AG09319 (cell line): ENCODE data around the gene CCSER1.
"Not testable (repeated sequence)": the region's sequence is repeated elsewhere in the genome, so short reads cannot be mapped to it uniquely, and the experiment has no call there.

Experiments
- DNase-seq: peaks from one replicate; pipeline ENCODE4 v3.0.0-alpha.2; 2010; ENCODE audit warnings: low read depth; ENCODE audit errors: extremely low read depth
- TF ChIP-seq, protein P1 (sequence below): IDR thresholded peaks from 2 replicates; pipeline ENCODE4 v1.5.1; 2011; ENCODE audit warnings: low read depth, mild to moderate bottlenecking, inconsistent platforms, low read length, moderate library complexity

CCSER1 gene

DNA sequence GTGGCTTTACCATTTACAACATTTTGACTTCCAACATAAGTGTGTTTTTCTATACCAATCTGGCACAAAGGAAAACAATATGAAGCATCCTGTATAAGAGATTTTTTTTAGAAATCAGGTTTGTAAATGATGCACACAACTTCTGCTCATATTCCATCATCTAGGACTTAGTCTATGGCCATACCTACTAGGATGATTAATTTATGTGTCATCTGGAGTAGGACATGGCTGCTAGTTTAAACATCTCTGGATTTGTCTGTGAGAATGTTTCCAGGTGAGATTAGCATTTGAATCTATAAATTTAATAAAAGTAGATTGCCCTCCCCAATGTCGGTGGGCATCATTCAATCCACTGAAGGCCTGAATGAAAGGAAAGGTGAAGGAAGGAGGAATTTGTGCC lies 1493.8 kb downstream of the CCSER1 start:
- no peak for DNase-seq
- TF ChIP-seq, protein P1, sequence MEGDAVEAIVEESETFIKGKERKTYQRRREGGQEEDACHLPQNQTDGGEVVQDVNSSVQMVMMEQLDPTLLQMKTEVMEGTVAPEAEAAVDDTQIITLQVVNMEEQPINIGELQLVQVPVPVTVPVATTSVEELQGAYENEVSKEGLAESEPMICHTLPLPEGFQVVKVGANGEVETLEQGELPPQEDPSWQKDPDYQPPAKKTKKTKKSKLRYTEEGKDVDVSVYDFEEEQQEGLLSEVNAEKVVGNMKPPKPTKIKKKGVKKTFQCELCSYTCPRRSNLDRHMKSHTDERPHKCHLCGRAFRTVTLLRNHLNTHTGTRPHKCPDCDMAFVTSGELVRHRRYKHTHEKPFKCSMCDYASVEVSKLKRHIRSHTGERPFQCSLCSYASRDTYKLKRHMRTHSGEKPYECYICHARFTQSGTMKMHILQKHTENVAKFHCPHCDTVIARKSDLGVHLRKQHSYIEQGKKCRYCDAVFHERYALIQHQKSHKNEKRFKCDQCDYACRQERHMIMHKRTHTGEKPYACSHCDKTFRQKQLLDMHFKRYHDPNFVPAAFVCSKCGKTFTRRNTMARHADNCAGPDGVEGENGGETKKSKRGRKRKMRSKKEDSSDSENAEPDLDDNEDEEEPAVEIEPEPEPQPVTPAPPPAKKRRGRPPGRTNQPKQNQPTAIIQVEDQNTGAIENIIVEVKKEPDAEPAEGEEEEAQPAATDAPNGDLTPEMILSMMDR = no peak

DNA sequence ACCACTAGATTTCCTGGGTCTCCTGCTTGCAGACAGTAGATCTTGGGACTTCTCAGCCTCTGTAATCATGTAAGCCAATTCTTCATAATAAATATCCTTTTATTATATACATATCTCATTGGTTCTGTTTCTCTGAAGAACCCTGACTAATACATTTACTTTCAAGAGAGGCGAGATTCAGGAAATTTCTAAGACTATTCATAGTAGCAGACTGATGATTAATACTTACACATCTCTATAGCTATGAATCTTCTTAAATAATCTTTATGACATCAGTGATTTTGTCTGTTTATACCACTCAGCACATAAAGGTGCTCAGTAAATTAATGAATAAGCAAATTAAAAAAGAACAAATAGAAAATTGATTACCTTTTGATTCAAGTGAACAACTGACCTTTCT lies 1494.3 kb downstream of the CCSER1 start:
- TF ChIP-seq, protein P1 = no peak
- DNase-seq = no peak

DNA sequence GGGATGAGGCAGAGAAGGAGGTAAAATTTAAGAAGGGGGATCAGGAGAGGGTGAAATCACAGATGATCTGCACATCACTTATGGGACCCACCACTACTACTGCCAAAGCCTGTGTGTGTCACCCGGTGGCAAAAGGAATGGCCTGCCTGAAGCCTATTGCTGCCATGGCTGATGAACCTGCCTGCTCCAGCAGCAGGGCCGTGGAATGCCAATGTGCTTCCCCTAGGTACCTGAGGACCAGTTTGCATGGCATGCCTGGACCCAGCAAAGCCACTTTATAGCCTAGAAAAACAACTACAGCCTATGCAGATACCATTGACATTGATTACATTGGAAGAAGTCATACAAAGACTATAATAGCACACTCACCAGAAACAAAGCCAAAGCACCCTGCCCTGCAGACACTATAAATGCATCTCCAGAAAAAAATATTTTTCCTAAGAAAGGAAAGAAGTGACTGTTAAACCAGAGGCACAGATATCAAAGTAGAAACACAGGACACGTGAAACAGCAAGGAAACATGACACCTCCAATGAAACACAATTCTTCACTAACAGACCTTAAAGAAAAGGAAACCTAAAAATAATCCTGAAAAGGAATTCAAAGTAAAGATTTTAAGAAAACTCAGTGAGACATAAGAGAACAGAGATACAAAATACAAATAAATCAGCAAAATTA lies 1495.9 kb downstream of the CCSER1 start:
- DNase-seq = no peak
- TF ChIP-seq, protein P1 = no peak

DNA sequence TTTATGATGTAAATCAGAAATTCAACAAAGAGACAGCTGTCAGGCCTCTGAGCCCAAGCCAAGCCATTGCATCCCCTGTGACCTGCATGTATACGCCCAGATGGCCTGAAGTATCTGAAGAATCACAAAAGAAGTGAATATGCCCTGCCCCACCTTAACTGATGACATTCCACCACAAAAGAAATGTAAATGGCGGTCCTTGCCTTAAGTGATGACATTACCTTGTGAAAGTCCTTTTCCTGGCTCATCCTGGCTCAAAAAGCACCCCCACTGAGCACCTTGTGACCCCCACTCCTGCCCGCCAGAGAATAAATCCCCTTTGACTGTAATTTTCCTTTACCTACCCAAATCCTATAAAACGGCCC lies 1496.4 kb downstream of the CCSER1 start:
- DNase-seq = not testable (repeated sequence)

DNA sequence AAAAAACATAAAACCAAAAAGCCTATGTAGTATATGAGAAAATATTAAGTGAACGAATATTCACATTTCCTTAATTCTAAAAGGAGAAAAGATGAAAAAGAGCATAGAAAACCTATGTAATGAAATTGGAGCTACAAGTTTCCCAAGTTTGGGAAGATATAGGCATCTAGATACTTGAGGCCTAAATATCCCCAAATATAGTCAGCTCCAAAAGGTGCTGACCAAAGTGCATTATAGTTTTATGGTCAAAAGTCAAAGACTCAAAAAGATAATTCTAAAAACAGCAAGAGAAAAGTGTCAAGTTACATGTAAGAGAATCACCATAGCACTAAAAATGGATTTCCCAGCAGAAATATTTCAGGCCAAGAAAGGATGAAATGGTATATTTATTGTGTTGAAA lies 1502.9 kb downstream of the CCSER1 start:
- no peak for DNase-seq
- TF ChIP-seq, protein P1 = no peak

DNA sequence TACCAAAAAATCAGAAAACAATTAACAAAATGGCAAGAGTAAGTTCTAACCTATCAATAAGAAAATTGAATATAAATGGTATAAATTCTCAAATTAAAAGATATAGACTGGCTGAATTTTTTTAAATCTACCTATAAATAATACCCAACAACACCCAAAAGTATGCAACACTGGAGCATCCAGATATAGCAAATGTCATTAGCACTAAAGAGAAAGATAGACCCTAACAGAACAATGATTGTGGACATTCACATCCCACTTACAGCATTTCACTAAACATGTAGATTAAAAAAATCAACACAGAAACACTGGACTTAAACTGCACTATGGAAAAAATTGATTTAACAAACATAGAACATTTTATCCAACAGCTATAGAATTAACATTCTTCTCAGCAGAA lies 1503.6 kb downstream of the CCSER1 start:
- DNase-seq = no peak
- TF ChIP-seq, protein P1 = no peak

DNA sequence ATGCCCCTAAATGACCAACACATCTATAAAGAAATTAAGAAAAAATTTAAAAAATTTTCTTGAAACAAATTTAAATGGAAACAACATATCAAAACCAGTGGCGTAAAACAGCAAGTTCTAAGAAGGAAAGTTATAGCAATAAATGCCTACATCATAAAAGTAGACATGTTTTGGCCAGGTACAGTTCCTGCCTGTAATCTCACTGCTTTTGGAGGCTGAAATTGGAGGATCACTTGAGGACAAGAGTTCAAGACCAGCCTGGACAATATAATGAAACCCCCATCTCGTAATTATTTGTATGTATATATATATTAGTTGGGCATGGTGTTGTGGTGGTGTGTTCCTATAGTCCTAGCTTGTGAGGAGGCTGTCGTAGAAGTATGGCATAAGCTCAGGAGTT lies 1504.1 kb downstream of the CCSER1 start:
- TF ChIP-seq, protein P1 = no peak
- DNase-seq = no peak

DNA sequence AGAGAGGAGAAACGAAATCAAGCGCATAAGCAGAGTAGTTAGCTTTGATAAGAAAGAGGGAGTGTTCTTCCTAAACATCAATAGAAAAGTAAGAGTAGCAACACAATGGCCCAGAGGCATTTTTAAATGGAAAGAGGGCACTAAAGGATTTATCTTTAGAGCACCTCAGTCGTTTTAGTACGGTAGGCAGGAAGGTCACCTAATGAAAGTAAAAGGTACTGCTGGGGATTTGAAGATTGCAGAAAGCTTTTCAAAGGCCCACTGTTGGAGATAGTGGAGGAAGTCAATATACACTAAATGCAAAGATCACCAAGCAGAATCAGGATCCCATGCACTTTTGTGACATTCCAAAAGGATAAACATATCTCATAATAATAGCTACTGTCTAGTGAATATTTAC lies 1508.9 kb downstream of the CCSER1 start:
- TF ChIP-seq, protein P1 = no peak

More for the DNA sequence above, 1508.9 kb downstream of the CCSER1 start:
- DNase-seq = no peak
